Stimulated activated CD8-positive, alpha-beta memory T cell treated with anti-CD3 and anti-CD28 coated beads, Interleukin-12 subunit alpha, Interleukin-12 subunit beta, amount 100 ng/mL, for 4 hours (primary cell): ENCODE measurements around the gene IP6K3.

Source experiments
- DNase-seq: peaks from one replicate; pipeline ENCODE4 v3.0.0-alpha.2; 2020; ENCODE audit warnings: low read depth

Gene IP6K3, protein sequence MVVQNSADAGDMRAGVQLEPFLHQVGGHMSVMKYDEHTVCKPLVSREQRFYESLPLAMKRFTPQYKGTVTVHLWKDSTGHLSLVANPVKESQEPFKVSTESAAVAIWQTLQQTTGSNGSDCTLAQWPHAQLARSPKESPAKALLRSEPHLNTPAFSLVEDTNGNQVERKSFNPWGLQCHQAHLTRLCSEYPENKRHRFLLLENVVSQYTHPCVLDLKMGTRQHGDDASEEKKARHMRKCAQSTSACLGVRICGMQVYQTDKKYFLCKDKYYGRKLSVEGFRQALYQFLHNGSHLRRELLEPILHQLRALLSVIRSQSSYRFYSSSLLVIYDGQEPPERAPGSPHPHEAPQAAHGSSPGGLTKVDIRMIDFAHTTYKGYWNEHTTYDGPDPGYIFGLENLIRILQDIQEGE

DNA sequence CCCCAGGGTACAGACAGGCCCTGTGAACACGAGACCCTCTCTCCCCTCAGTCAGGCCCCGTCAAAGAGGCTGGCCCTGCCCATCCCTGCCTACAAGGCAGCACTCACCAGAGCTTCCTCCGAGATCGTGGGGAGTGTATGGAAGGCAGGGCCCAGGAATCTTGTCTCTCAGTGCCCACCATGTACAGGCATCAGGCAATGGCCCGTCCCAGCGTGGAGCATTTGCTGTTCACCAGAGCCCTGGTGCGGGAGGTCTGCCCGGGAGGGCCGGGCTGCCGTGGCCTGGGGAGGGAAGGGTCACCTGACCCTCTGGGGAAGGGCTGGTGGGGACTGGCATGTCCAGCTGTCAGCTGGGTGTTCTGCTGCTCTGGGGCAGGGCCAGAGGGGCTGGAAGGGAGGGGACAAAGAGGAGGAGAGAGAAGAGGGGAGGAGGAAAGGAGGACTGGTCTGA is at the start of gene IP6K3:
Gene IP6K3 (minus strand): TSS at position 255 of the 450 bp plus-strand sequence. CDS start 11,429 bp downstream, outside the sequence.
- no peak for DNase-seq

DNA sequence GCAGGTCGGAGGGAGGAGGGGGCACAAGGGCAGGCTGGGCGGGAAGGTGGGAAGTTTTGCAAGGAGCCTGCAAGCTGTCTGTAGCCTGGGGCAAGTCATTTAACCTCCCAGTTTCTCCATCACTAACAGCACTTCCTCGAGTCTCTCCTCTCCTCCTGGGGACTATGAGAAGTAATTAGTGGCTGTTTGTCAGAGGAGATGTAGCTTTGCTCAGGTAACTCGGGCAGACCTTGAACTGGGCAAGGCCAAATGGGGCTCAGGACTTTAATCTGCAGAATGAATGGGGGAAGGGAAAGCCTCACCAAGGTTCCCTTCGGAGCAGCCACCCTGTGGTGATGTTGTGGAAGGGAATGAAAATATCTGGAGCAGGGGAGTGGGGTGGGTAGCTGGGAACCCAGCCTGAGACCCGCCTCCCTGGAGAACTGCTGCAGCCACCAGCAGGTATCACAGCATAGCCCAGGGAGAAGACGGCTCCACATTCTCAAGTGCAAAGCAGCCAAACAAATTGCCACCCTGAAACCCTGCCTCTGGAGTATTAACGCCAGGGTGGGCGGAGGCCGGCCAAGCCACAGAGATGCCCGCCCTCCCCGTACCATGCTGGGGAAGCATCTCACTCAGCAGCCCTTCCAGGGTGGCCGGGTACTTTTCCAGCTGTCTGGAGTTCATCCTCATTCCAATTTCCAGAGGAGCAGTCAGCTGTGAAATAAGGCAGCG is 48.4 kb upstream of the IP6K3 start:
- DNase-seq, result no peak

DNA sequence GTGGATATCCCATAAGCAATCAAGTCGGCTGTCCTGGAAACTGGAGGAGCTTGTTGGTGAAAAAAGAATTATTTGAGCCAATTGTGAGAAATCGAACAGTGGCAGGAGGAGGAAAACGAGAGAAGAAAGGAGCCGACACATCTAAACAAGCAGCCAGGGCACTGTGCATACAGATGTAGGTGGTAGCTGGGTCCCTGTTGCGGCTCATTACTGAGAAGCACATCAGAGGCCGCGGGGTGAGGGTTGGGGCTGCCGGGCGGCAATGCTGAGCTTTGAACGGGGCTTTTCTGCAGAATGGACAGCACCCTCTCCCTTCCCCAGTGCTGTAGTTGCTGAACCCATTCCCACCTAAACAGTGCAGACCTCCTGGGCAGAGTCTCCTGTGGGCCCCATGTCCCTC is 46.3 kb upstream of the IP6K3 start:
- DNase-seq, result no peak

DNA sequence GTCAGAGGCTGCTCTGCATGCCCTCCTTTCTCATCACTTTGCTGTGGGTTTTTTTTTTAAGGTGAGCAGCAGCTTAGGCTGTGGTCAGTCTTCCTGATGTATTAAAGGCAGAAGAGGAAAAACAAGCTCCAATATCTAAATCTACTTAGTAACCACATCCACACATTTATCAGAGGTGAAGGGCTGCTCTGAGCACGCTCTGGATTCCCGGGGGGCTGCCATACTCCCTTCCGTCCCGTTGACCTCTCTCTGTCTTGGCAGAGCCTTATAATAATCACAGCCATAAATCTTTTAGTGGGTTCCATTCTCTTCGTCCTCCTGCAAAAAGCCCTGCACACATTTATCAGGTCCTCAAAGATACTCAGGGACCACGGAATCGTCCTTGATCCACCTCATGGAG is 44.9 kb upstream of the IP6K3 start:
- DNase-seq, result no peak

DNA sequence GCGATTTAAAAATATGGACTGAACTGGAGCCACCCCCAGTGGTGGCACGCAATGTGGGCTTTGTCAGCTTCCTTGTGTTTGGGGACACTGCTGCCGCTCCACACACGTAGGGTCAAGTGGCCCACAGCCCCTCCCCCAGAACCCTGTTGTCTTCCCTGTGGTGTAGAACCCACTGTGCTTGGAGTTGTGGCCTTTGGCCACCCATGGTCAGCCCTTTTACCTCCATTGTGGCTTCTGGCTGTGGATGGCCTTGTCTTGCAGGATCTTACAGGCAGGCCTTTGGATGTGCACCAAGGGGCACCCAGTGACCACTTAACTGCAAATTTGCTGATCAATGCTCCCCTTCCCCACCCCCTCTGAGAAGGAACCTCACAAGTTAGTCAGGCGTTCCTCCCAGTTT is 44.2 kb upstream of the IP6K3 start:
- no peak for DNase-seq

DNA sequence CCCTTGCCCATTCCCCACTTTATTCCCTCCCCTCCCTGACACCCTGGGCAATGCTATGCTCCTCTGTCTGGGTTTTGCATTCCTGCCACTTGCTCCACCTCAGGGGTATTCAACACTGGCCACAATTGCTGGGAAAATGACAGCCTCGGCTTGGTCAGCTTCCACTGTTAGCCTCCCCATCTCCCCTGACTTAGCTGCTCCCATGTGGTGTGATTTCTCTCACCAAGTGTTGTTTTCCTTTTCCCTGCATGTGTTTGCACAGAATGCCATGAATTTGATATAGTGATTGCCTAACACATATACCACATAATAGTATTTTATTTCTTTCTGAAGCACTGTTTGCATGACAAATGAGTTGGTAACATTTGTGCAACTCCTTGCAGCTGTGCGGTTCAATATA is 43.7 kb upstream of the IP6K3 start:
- no peak for DNase-seq

DNA sequence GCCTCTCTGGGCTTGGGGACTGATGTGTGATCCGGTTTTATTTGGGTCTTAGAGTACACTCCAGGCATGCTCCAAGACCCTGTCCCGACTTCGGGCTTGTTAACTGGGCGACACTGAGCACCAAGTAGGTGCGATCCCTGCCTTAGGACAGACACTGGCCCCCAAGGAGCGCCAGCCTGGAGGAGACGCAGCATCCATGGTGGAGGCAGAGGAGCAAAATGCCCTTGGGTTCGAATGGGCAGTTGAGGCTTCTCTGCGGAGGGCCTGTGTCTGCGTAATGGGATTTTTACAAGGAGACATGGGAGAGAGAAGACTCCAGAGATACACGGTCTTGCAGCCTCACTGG is 42.8 kb upstream of the IP6K3 start:
- no peak for DNase-seq

DNA sequence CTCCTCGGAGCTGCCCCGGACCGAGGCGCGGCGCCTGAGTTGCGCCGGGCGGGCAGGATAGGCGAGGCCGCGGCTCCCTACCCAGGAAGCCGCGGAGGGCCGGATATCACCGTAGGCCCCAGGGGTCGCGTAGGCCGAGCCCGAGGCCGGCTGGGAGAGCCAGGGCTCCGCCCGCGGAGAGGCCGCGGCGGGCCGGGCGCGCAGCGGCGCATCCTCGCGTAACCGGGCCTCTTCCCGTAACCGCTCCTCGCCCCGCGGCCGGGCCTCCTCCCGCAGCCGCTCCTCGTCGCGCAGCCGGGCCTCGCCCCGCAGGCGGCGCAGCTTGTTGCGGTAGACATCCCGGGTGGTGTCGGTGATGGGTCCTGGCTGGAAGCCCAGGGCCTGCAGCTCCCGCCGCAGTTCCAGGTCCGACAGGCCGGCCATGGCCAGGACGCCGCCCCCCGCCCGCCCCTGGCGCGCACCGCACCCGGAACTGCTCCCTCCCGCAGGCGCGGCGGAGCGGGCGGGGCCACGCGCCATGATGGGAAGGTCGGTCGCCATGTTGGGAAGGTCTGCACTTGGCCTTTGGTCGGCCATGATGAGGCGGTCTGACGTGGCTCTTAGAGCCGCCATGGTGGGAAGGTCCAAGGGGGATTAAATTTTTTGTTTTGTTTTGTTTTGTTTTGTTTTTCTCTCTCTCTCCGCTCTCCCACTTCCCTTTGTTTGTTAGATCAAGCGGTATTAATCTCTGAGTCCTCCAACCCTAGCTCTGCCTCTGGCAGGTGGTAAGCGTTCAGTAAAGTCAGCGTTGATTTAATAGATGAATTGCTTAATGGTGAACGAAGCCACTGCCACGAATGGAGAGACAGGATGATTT is 42.2 kb upstream of the IP6K3 start, which contains the start of gene LEMD2:
Gene LEMD2 (minus strand): TSS at position 437 of the 856 bp plus-strand sequence. CDS start 14 bp downstream, at position 423.
- peak; percentile 90 for DNase-seq

DNA sequence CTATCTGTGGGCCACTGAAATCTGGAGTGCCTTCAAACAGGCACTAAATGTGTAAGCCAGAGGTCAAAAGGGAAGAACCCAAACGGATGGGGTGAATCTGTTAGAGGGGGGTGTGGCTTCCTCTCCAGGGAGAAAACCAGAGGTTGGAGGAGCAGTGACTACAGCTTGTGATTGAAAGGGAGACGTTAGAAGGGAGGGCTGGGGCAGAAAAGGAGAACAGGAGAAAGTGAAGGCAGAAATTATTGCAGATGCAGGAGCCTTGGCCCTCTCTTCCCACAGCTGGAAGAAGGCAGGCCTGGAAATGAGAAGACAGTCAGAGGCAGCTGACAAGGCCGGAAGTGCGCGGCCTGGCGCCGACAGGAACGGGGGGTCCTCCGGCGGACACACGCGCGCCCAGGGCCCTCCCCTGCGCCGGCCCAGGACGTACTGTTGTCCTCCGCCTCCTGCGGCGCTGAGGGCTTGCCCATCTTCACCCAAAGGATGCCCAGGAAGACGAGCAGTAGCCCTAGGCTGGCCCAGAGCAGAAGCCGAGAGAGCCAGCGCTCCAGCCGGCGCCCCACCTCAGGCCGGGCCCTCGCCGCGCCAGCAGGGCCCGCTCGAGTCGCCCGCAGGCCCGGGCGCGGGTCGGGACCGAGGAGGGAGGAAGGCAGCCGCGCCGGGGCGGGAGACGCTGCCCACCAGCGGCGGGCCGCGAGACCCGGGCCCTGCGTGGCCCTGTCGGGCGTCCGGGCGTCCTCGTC is 41.4 kb upstream of the IP6K3 start:
- DNase-seq, result peak; percentile 45

DNA sequence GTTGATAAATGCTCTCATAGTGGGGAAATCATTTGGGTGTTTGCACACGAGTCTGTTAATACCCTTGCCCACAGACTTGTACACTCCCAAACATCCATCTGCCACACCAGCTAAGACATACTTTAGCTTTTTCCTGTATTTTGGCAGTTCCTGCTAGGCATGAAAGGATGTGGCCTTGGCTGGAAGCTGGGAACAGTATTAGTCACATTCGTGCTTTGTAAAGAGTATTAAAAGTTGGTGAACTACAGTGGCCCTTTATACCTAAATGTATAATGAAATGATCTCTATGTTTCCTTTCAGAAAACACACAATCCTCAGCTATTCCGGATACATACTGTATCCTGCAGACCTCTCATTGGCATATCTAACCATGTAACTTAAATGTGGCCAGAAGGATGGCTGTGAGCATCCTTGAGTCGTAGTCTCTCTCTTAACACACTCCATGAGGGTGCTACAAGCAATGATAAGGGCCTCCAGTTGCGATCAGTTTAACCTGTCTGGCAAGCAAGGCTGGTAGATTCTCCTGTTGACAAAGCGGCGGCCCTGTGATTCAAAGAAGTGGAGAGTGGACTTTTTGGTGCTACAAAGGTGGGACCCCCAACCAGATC is 40.7 kb upstream of the IP6K3 start:
- DNase-seq, result no peak

DNA sequence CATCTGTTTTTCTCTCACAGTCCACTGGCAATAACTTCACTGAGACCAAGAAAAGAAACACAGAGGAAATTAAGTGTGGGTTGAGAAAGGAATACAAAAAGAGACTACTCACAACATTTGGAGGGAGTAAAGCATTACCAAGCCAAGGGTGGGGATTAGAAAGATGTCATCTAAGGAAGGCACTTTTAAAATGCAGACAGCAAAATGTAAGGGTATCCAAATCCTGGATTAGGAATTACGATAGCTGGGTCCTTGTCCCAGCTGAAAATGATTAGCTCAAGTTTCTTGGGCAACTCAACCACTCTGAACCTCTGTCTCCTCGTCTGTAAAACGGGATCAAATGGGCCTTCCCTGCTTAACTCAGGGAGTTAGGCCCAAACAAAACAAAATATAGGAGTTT is 40.0 kb upstream of the IP6K3 start:
- DNase-seq, result no peak

DNA sequence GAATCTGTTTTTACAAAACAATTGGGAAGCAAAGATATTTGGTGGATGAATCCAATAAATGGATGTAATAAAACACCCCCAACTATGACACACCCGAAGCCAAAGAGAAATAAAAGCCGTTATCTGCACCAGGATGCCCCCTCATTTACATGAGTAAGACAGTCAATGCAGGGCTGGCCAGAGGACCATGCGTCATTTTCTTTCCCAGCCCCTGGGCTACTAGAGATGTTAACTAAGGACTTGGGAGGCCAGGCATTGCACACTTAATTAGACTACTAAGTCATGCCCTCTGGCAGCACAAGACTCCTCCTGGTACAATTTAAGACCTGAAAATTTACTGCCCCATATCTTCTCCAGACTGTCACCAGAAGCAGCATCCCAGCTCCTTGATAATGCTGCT is 39.1 kb upstream of the IP6K3 start:
- DNase-seq, result no peak

DNA sequence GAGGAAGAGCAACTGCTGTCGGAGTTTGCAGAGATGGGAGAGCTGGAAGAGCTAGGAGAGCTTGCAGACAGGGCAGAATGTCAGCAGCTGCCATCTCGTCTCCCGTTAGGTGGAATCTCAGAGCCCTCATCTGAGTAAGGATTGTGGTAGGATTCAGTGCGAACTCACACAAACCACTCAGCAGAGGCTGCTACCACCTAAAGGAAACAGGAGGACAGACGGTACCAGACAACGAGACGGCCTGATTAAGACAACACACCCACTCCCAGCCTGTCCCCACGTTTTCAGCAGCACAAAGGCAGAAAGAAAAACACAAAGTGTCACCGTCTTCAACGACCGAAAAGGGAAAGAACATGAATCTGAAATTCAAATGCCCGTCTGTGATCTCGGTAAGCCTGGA is 38.1 kb upstream of the IP6K3 start:
- DNase-seq, result no peak

DNA sequence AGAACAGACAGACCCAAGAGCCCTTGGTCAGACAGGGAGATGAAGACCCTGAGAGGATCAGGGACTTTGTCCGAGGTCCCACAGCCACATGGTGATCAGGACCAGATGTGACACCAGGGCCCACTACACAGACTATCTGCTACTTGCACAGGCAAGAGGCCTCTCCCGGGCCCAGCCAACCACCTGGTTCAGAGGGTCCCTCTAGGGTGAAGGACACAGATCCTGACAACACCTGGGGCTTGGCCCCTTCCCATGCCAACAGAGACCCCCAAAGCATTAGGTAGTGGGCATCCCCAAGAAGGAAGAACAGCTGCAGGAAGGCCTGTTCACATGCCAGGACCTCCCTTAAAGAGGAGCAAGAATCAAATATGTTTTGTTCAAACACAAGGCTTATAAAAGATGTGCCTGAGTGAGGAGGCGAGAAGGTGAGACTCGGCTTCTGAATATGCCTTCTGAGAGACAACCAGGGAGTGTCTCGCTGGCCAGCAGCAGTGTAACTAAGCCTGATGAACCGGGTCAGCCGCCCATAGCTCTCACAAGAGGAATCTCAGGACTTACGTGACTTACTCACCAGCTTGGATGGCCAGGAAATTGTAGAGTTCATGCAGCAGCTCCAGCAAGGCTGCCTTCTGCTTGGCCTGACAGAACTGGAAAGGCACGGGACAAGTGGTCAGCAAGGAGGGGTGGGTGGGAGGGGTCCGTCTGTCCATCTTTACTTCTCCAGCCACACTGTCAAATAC is 37.2 kb upstream of the IP6K3 start:
- no peak for DNase-seq

DNA sequence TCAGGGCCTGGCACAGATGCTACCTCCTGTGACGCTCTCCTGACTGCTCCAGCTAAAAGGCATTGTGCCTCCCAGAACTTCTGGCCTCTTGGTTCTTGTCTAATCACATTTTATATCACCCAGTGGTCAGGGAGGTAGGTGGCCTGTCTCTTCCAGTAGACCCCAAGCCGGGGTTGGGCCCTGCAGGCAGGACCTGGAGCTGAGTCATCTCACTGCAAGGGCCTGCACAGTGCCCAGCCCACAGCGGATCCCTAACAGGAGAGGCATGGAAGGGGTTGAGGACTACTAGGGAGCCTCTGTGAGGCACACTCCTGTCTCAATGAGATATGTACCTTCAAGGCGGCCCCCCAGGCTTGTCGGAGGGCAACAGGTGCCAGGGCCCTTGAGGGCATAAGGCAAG is 35.9 kb upstream of the IP6K3 start:
- no peak for DNase-seq

DNA sequence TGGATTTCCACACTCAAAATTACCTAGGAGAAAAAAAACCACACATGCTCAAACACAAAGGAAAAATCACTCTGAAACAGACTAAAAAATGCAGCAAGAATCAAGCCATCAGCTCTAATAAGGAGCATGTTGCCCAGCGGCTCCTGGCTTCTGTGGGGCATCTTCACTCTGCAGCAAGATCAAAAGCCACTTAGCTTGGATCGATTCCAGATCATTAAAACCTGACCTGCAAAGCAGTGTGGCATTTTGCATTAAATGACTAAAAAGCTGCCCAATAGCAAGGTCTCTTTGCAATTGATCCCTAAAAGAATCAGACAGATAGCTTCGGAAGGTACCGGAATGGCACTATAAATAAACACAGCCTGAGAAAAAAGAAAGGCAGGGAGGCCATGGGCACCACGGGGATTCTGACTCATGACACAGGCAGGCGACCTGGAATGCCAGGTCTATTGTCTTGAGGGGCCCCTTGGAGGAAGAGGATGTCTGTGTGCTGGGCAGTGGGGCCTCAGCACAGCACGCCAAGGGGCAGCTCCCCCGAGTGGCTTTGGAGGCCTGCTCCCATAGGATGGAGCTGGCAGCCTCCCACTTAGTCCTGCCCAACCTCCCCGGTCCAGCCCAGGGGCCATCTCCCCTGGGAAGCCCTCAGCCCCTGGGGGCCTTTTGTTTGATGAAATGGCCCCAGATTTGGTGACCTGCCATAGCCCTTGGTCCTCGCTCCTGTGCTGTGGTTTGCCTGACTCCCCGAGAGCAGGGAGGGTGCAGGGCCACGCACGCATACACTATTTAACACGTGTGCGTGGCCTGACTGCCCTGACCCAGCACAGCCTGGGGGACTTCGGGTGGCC is 34.6 kb upstream of the IP6K3 start:
- DNase-seq, result no peak

DNA sequence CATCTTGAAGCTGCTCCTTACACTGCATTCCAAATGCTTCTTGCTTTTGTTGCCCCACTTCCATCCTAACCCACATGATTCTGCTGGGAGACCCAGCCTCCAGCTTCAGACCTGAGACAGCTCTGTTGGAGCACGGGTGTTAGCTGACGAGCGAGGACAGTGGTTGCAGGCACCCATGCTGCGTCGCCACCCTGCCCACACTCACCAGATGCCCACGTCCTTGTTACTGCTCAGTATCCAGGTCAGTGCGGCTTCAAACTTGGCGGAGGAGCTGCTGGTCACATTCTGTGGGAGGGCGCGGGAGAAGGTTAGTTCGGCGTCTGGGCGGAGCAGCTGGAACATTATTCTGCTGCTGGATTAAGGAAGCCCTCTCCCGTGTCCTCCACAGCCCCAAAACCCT is 33.2 kb upstream of the IP6K3 start:
- no peak for DNase-seq

DNA sequence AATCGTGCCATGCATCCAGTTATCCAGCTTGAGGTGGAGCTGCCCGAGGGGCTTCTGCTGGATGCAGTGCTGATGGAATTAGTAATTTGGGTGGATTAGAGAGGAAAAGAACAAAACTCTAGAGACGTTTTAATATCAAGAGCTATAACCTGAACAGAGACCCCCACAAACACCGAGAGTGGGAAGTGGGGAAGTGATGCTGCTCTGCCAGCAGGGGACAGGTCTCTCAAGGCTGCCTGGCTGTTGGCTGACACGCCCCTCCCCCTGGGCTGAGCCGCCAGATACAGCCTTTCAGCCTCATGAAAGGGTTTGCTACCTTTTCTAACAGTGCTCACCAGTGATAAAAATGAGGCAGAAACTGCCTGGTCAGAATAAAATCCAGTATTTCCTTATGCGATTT is 32.6 kb upstream of the IP6K3 start:
- DNase-seq, result no peak

DNA sequence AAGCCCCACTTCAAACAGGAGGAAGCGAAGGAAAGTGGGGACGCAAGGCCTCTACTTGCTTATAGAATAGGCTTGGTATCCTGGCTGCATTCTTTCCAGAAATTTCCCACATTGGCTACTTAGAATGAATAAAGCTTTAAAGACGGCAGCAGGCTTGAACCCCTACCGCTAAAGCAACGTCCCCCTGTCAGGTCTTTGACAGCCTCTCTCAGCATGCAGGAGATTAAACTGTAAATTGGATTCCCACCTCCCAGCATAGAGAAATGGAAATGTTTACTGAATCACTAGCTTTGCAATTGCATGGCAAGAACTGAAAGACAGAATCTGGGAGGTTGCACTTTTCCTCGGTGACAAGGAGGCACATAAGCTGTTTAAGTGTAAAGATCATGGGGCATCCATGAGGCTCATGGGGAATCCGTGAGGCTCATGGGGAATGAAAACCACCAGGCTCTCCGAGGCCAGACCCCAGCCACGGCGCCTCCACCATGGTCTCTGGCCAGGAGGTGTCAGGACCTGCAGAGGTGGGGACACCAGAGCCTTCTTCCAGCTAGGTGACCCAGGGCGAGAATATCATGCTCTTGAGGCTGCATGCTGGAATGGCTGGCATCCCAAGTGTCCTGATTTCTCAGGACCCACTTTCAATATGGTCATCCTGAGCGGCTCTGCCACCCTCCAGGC is 31.9 kb upstream of the IP6K3 start:
- DNase-seq, result no peak
